Non-pigmented ciliary epithelial cell (primary cell): ENCODE data around the gene CALML6.

Experiments used
- DNase-seq: peaks from one replicate; pipeline ENCODE4 v3.0.0-alpha.2; 2010; ENCODE audit warnings: low read depth

Gene CALML6

DNA sequence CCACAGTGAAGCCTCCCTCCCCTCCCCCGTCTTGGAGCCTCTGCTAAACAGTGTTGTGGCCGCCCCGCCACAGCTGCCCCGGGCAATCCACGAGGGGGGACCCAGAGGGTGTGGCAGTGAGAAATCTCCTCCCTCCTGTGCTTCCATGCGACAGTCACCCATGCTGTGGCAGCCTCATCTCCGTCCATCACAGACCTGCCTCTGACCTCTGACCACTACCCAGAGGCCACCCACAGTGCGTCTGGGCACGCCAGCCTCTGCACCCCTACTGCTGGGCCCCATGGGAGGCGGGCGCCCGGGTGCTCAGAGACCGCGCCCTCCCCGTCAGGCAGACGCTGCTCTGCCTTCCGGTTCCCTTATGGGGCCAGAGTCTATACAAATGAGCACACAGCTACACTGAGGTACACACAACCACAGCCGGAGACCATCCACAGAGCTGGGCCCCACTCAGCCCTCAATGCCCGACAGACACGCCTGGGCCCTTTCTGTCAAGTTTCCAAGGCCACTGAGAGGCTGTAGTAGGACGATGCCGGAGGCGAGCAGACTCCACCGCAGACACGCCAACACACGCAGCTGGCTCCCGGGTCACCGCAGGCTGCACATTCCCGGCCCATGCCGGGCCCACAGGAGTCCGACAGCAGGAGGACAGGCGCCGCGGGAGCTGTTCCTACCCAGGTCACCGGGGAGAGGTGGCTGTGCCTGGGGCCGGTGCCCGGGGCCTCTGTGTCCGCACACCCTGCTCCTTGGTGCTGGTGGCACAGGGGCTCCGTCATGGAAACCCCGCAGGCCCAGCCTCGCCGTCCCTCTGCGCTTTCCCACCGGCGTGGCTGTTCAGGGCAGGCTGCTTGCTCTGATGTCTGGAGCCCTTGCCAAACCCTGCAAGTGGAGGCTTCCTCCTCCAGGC, 27.9 kb downstream of the CALML6 start:
- no peak for DNase-seq

DNA sequence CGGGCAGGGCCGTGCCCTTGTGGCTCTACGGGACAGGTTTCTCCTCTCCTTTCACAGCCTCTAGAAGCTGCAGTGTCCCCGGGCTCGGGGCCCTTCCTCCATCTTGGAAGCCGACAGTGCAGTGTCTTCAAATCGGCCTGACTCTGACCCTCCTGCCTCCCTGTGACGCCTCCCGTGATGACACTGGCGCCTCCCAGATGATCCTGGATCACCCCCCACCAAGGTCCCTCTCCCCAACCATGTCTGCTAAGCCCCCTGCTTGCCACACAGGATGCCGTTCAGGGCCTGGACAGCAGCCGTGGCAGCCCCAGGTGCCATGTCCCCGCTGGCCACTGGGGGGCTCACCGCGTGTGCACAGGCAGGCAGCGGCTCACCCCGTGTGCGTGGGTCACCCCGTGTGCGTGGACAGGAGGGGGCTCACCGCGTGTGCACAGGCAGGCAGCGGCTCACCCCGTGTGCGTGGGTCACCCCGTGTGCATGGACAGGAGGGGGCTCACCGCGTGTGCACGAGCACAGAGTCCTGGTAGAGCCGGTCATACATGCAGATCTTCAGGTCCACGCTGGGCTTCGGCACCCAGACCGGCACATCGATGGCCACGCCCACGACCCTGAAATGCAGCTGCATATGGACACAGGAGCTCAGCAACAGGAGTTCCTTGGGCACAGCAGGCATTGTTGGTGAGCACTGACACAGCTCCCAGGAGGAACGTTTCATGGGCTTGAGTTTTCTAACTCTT, 28.9 kb downstream of the CALML6 start:
- no peak for DNase-seq

DNA sequence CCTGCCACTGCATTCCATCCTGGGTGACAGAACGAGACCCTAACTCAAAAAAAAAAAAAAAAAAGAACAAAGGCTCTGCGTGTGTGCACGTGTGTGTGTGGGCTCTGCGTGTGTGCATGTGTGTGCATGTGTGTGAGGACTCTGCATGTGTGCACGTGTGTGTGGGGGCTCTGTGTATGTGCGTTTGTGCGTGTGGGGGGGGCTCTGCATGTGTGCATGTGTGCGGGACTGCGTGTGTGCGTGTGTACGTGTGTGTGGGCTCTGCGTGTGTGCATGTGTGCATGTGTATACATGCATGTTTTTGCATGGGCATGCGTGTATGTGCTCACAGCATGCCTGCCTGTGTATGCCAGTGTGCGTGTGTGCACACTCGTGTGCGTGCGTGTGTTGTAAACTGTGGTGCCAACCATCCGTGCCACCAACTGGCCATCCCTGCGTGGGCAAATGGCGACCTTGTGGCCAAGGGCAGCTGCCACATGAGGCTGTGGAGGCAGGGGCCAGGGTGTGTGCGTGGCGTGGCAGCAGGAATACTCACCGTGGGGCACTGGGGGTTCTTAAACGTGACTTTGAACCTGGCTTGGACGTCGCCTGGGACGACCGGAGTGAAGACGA, 30.8 kb downstream of the CALML6 start:
- DNase-seq = no peak

- no peak for DNase-seq
Observed at GRCh38 chr1:1946540-1946939, 31.5 kb downstream of the CALML6 start.

- no peak for DNase-seq
Observed at GRCh38 chr1:1947493-1947892, 32.4 kb downstream of the CALML6 start.

- DNase-seq = no peak
Observed at GRCh38 chr1:1948783-1949182, 33.7 kb downstream of the CALML6 start.

DNA sequence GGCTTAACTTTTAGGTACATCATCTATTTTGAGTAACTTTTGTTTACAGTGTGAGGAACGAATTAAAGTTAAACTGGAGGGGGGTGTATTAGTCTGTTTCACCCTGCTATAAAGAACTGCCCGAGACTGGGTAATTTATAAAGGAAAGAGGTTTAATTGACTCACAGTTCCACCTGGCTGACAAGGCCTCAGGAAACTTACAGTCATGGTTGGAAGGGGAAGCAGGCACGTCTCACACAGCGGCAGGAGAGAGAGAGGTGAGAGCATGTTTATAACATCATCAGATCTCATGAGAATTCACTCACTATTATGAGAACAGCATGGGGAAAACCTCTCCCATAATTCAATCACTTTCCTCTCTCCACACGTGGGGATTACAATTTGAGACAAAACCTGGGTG, 35.9 kb downstream of the CALML6 start:
- no peak for DNase-seq

DNA sequence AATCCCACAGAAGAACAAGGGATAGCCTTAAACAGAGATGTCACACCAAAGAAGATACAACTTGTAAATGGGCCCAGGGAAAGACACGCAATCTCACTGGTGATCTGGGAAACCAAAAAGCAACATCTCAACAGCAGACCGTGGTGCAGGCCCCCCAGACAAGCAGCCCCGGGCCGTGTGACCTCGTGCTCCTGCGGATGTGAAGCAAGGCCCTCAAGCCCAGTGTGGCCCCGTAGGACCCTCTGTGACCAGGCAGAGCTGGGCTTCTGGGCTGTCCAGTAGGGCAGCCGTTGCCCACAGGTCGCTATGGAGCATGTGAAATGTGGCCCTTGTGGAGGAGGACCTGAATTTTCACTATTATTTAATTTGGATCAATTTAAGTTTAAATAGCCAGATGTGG, 39.0 kb downstream of the CALML6 start:
- no peak for DNase-seq

DNA sequence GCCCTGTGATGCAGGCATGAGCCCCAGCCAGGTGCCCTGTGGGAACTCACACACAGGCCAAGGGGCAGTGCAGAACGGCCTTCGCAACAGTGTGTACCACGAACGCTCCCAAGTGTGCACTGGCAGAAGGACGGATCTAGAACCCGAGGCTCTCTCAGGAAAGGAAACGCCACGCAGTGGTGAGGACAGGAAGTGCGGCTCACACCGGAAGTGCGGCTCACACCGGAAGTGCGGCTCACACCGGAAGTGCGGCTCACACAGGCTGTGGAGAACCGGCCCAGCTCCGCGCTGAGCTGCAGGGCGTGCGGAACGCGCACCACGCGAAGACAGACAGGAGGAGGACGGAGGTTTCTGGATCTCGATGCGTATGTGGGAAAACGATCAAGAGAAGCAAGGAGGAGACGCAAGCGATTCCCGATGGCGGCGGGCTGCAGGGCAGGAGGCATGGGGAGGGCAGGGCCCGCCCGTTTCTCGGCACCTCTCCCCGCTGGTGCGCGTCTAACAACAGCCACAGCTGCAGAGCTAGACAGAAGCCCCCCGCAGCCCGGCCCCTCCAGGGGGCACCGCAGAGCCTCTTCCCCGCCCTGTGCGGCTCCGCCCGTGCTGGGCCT, 39.9 kb downstream of the CALML6 start:
- no peak for DNase-seq

- no peak for DNase-seq
Observed at GRCh38 chr1:1955621-1956094, 40.6 kb downstream of the CALML6 start.

DNA sequence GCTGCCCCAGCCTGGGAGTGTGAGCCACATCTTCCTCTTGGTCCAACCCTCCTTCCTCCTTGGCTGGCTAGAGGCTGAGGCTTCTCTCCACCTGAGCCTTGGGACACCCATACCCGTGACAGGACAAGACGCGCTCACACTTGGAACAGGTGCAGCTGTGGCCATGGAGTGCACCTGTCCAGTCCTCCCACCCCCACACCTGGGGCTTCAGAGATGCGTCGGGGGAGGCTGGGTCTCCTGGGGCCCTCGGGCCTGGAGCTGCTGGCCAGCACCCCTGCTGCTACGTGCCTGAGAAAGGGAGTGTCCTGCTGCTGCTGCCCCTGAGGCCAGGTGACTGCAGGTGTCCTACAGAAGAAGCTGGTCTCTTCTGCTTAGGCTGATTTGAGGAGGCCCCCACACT, 41.0 kb downstream of the CALML6 start:
- DNase-seq = no peak

DNA sequence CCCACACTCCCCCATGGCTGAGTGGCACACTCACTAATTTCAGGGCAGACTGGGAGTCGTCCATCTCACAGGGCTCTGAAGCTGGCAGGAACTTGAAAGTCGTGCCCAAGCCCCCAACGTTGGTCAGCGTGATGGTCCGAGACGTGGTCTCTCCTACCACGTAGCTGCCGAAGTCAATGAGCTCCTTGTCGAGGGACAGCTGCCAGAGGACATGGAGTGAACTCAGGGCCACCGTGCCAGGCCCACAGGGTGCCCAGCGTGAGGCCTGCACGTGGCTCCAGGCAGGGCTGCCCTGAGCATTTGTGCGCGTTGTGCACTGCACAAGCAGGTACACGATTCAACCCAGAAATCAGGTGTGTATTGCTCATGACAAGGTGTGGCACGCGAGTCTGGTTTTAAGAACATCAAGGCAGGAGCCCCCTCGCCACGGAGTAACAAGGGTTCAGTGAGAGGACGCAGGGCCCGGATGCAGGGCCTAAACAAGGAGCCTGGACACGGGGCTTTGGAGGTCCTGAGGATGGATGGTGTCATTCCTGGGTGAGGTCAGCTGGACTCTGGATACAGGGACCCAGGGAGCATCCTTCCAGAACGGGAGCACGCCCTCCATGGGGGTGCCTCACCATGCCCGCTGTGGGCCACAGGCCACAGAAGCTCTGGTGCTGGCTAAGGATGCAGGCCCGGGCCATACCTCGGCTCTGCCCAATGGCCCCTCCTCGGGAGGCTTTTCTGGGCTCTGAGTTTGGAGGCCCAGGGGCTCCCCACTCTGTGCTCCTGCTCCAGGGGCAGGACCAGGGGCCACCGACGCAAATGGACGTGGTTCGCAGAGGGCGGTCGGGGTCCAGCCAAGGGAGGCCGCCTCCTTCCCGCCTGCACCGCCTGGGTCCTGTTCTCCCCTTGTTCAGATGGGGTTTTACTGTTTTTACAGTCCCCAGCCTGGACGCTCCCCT, 41.8 kb downstream of the CALML6 start:
- no peak for DNase-seq

- DNase-seq = no peak
Observed at GRCh38 chr1:1957533-1957961, 42.5 kb downstream of the CALML6 start.

- DNase-seq = no peak
Observed at GRCh38 chr1:1958071-1958541, 43.0 kb downstream of the CALML6 start.

DNA sequence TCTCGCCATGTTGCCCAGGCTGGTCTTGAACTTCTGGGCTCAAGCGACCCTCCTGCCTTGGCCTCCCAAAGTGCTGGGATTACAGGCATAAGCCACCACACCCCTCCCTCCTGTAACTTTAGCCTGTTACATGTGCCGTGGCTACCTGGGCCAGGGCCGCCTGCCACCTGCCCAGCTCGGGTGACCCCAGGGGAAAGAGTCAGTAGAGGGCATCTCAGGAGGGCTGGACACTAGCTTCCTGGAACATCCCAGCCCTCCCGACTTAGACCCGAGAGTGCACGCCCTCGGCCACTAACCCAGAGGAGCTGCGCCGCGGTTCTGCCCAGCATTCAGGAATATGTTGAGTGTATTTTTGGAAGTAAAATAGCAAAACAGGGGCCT, 44.4 kb downstream of the CALML6 start:
- no peak for DNase-seq

- peak; percentile 9 for DNase-seq
Observed at GRCh38 chr1:1959840-1960479, 44.9 kb downstream of the CALML6 start.

GRCh38 chr1:1960480-1961196, 45.6 kb downstream of the CALML6 start:
- DNase-seq = no peak

GRCh38 chr1:1962752-1963151, 47.7 kb downstream of the CALML6 start:
- no peak for DNase-seq

GRCh38 chr1:1963570-1963969, 48.5 kb downstream of the CALML6 start:
- DNase-seq = no peak

GRCh38 chr1:1964811-1965210, 49.8 kb downstream of the CALML6 start:
- DNase-seq = no peak
